Keratinocyte (primary cell): ENCODE data around the gene RB1.

Source experiments
- CTCF ChIP-seq, 3 experiments: IDR thresholded peaks in 1 of 3; conservative IDR thresholded peaks in 1 of 3; optimal IDR thresholded peaks in 1 of 3; 2 replicates in 2 of 3; 3 replicates in 1 of 3; pipeline versions ENCODE3 to v1.5.1; 2011; ENCODE audit warnings: low read length in 3 of 3, mild to moderate bottlenecking in 3 of 3, moderate library complexity in 2 of 3, control low read depth in 1 of 3, inconsistent platforms in 1 of 3; ENCODE audit not compliant: insufficient read depth in 2 of 3; ENCODE audit errors: extremely low read depth in 1 of 3
- EZH2 ChIP-seq: IDR thresholded peaks from one replicate; pipeline ENCODE4 v1.6.1; 2012; ENCODE audit warnings: inconsistent platforms, mild to moderate bottlenecking, low read length, moderate library complexity

DNA sequence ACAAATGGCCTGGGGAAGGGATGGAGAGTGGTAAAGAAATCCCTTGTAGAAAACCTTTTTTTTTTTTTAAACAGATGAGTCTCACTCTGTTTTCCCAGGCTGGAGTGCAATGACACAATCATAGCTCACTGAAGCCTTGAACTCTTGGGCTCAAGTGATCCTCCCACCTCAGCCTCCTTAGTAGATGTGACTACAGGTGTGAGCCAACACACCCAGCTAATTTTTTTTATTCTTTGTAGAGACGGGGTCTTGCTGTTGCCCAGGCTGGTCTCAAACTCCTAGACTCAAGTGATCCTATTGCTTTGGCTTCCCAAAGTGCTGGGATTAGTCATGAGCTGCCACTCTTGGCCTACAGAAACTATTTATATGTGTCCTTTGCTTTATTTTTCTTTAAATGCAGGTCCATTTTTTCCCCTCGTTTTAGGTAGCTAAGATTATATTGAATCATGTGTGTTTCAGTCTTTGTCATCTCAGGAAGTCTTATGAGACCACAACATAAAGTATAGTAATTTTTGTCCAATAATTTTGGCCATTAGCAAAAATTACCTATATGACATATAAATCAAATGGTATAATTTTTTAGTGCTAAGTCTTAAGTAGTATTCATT is 98.9 kb downstream of the RB1 start:
- TF ChIP-seq CTCF (optimal IDR thresholded peaks at IDR 0.05 in 1 of 3, IDR thresholded peaks at IDR 0.05 in 1 of 3, conservative IDR thresholded peaks at IDR 0.05 in 1 of 3; ENCODE audit: extremely low read depth in 1 of 3, insufficient read depth in 2 of 3, low read length in 3 of 3), result no peak
- no peak for TF ChIP-seq EZH2
